Suprapubic skin (tissue), 3 donors: ENCODE data around the gene RRAD.
"Not testable (repeated sequence)": the region's sequence is repeated elsewhere in the genome, so short reads cannot be mapped to it uniquely, and the experiment has no call there.

Experiments
- CTCF ChIP-seq, 2 donors: fragments of 200-600 bp in 1 of 2; fragments of 450-650 bp in 1 of 2; sonication (generic) in 1 of 2; IDR thresholded peaks; one replicate each; pipeline ENCODE4 v1.5.1; 2016 to 2019; ENCODE audit warnings: antibody characterized with exemption in 2 of 2, mild to moderate bottlenecking in 1 of 2, moderate library complexity in 1 of 2
- POLR2A ChIP-seq, 2 donors: fragments of 450-650 bp; IDR thresholded peaks; one replicate each; pipeline ENCODE4 v1.6.1; 2017; ENCODE audit warnings: antibody characterized with exemption in 2 of 2, mild to moderate bottlenecking in 2 of 2, moderate library complexity in 2 of 2

GRCh38 chr16:66934839-66935313 is 9.5 kb upstream of the RRAD start:
- TF ChIP-seq CTCF, POLR2A (IDR thresholded peaks at IDR 0.05): not testable (repeated sequence)
